ENCODE measurements around the gene P2RY14.
"Not testable (repeated sequence)": the region's sequence is repeated elsewhere in the genome, so short reads cannot be mapped to it uniquely, and the experiment has no call there.

The P2RY14 gene

GRCh38 chr3:151174351-151174750 is 104.0 kb downstream of the P2RY14 start:
- DNase-seq: no peak

GRCh38 chr3:151171145-151171757 is 107.1 kb downstream of the P2RY14 start:
- no peak for DNase-seq

- DNase-seq: not testable (repeated sequence)
These were observed 108.2 kb downstream of the P2RY14 start for GRCh38 chr3:151169948-151170679.

GRCh38 chr3:151169262-151169947 is 108.9 kb downstream of the P2RY14 start:
- no peak for DNase-seq

GRCh38 chr3:151168269-151169094 is 109.9 kb downstream of the P2RY14 start:
- peak; percentile 19 to 67 for DNase-seq

GRCh38 chr3:151166161-151166560 is 112.2 kb downstream of the P2RY14 start:
- no peak for DNase-seq

GRCh38 chr3:151165226-151165625 is 113.1 kb downstream of the P2RY14 start:
- DNase-seq: no peak

All from NCI-H446 (cell line).